IPS-NIHi7 (cell line): ENCODE results near the gene RIMBP3B.
"Not testable (repeated sequence)": the region's sequence is repeated elsewhere in the genome, so short reads cannot be mapped to it uniquely, and the experiment has no call there.

ENCODE experiments used
- DNase-seq: peaks from one replicate; pipeline ENCODE4 v3.0.0; 2012; ENCODE audit warnings: mixed read lengths; ENCODE audit errors: extremely low spot score

The RIMBP3B gene

DNA sequence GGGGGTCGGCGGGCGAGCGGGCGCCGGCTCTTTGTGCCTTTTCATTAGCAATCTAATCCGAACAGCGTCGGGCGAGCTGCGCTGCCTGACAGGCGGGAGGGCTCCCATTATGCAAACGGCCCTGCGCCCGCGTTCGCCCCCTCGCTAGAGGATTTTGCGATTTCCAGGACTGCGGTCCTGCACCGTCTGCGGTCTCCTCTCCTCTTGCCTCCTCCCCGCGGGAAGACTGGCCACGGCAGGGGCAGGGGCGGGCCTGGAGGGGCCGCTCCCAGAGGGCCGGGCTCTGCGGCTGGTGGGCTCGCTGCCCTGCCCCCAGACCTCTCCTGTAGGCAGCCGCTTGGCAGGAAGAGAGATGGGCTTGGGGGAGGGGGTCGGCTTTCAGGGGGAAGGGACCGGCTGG lies 34.3 kb downstream of the RIMBP3B start:
- DNase-seq, result not testable (repeated sequence)

DNA sequence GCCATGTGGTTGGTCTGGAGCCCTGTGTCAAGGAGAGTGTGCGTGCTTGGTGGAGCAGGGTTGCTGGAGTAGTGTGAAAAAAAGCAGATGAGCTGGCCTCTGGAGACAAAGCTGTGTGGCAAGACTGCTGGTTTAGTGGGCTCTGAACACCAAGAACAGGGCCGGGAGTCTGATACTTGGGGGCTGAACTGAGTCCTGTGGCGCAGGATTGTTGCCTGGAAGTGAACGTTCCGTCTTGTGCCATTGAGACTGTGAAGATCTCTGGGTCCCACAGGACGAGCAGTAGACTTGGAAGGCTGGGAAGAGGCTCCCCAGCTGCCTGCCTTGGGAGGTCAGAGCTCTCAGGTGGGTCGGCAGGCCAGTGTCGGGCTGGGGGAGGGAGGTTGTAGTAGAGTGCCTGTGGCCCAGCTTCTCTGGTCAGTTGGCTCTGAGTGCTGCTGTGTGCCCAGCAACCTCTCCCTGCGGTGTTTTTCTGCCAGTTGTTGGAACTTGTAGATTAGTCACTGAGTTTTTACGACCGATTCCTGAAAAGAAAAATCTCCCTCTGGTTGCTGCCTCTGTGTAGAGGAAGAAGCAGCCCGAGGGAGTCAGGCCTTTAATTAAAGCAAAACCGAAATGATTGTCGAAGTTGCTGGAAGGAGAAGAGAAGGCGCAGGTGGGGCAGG lies 35.6 kb downstream of the RIMBP3B start:
- DNase-seq, result not testable (repeated sequence)

GRCh38 chr22:21420180-21420763 lies 36.7 kb downstream of the RIMBP3B start:
- DNase-seq, result not testable (repeated sequence)

DNA sequence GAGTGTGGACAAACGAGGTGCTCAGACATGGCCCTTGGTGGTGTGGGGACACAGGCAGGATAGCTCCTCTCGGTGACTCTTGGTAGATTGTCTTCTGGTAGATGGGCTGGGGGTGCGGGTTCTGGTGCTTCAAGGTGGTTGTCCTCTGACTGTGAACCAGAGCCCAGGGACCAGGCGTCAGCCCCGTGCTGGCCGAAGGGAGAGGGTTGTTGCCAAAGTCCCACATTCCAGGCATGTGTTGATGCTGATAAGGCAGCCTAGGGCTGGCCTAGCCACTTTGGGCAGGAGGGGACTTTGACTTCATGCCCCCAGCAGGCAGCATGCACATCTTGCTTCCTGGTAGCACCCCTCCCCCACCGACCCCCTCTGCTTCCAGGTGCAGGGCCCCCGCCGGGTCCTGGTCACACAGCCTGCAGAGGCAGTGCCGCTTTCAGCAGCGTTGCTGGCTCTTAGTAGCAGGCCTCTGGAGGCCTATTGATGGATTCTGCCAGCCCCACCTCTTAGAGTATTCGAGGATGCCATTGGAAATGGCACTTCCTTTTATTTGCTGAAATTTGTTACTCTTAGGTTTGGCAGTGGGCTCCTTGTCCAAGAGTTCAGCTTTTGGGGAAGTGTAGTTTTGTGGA lies 40.6 kb downstream of the RIMBP3B start:
- not testable (repeated sequence) for DNase-seq

- not testable (repeated sequence) for DNase-seq
Measured at GRCh38 chr22:21434378-21435233, 51.1 kb downstream of the RIMBP3B start.

DNA sequence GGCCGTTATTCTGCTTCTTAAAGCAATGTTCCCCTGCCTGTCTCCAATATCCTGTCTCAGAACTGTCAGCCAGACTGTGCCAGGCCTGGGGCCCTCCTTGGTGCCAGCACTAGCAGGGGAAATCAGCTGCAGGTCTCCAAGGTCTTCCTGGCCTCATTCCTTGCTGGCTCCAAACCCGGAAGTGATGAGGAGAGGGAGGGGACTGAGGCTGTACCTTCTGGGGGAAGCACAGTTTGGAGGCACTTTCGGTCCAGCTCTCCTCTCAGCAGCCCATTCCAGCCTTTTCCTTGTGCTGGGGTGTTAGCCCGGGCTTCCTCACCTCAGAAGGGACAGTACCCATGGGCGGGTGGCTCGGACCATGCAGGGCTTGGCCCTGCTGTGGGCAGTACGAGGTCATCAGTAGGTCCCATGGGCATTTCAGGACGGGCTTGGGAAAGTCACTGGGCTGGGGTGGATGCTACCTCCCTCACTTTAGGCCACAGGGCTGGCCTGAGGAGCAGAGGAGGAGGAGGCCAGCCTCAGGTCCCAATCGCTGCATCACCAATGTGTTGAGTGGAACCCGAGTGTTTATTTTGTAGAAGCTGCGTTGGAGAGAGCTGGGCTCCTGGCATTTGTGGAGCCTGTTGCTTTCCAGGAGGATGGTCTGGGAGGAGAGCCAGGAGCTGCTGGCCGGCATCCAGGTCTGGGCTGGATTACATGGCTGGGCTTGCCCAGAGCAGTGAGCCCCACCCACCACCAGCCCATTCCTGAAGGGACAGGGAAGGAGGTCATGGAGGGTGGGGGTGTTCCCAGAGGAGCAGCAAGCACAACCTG lies 52.7 kb downstream of the RIMBP3B start:
- not testable (repeated sequence) for DNase-seq

DNA sequence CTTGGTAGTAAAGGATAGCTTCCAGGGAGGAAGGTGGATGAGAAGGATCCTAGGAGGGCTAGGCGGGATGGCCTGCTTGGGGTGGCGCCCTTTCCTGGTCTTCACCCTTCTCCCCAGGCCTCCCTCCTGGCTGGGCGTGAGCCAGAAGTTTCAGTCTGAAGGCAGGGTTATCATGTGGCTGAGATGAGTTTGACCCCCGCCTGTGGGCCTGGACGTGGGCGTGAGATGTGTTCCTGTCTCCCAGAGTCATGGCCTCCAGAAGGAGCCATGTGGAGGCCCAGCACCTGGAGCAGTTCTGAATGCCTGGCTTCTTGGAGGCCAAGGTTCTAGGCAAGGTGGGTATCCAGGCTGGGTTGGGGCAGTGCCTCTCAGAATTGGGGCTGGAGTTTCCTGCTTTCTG lies 54.5 kb downstream of the RIMBP3B start:
- not testable (repeated sequence) for DNase-seq
